ENCODE measurements around the gene CLDN9. TPM values are rescaled to one million over a fixed set of nuclear protein-coding genes. Genes with fewer than 3 reads are reported as not detected.

The CLDN9 gene
- total RNA-seq, 1 experiment from 2014 or later, result not detected

GRCh38 chr16:2992383-2993081 is 20.2 kb upstream of the CLDN9 start:
- DNase-seq (ENCODE audit: low read depth), result no peak

- no peak for DNase-seq (ENCODE audit: low read depth)
Measured at GRCh38 chr16:2996298-2996697, 16.4 kb upstream of the CLDN9 start.

GRCh38 chr16:2999929-3000328 is 12.8 kb upstream of the CLDN9 start:
- DNase-seq (ENCODE audit: low read depth), result no peak

GRCh38 chr16:3000540-3000939 is 12.2 kb upstream of the CLDN9 start:
- no peak for DNase-seq (ENCODE audit: low read depth)

- DNase-seq (ENCODE audit: low read depth), result no peak
Measured at GRCh38 chr16:3001316-3001715, 11.4 kb upstream of the CLDN9 start.

GRCh38 chr16:3003582-3004270 is 9.0 kb upstream of the CLDN9 start:
- peak; percentile 96 for DNase-seq (ENCODE audit: low read depth)

- DNase-seq (ENCODE audit: low read depth), result no peak
Measured at GRCh38 chr16:3004319-3004718, 8.4 kb upstream of the CLDN9 start.

- DNase-seq (ENCODE audit: low read depth), result no peak
Measured at GRCh38 chr16:3004781-3005284, 7.9 kb upstream of the CLDN9 start.

GRCh38 chr16:3007059-3007956 is 5.4 kb upstream of the CLDN9 start:
- DNase-seq (ENCODE audit: low read depth), result no peak

- DNase-seq (ENCODE audit: low read depth), result no peak
Measured at GRCh38 chr16:3007957-3008689, 4.6 kb upstream of the CLDN9 start.

- DNase-seq (ENCODE audit: low read depth), result no peak
Measured at GRCh38 chr16:3008690-3009037, 4.1 kb upstream of the CLDN9 start.

- no peak for DNase-seq (ENCODE audit: low read depth)
Measured at GRCh38 chr16:3009568-3010390, 2.9 kb upstream of the CLDN9 start.

- no peak for DNase-seq (ENCODE audit: low read depth)
Measured at GRCh38 chr16:3010510-3010909, 2.2 kb upstream of the CLDN9 start.

- DNase-seq (ENCODE audit: low read depth), result no peak
Measured at GRCh38 chr16:3012246-3012645, 477 bp upstream of the CLDN9 start.

- DNase-seq (ENCODE audit: low read depth), result no peak
Measured at GRCh38 chr16:3013491-3013951, 798 bp downstream of the CLDN9 start.

- no peak for DNase-seq (ENCODE audit: low read depth)
Measured at GRCh38 chr16:3013998-3014690, 1.4 kb downstream of the CLDN9 start.

- DNase-seq (ENCODE audit: low read depth), result no peak
Measured at GRCh38 chr16:3014971-3015370, 2.2 kb downstream of the CLDN9 start.

- DNase-seq (ENCODE audit: low read depth), result no peak
Measured at GRCh38 chr16:3015865-3016521, 3.3 kb downstream of the CLDN9 start.

GRCh38 chr16:3017344-3017743 is 4.6 kb downstream of the CLDN9 start:
- DNase-seq (ENCODE audit: low read depth), result no peak
